Adrenal gland (tissue), 12 donors: ENCODE data around the gene HDAC4. TPM values are rescaled to one million over a fixed set of nuclear protein-coding genes. Genes with fewer than 3 reads are reported as not detected.

Source experiments
- DNase-seq, 7 donors: peaks; one replicate each; pipeline ENCODE4 v3.0.0-alpha.2; 2019 to 2020
- H3K27ac ChIP-seq, 5 donors: fragments of 200-600 bp; sonication (generic) in 4 of 5; 1 replicate in 3 of 5; 2 replicates in 2 of 5; pipeline versions ENCODE4 v1.5.1 to v1.8.0; 2016 to 2020; ENCODE audit warnings: mild to moderate bottlenecking in 1 of 5
- H3K27me3 ChIP-seq: fragments of 200-600 bp; 2 replicates; pipeline ENCODE4 v1.8.0; 2021
- H3K36me3 ChIP-seq, 2 donors: fragments of 200-600 bp; replicated peaks in 1 of 2; 1 replicate in 1 of 2; 2 replicates in 1 of 2; pipeline versions ENCODE4 v1.5.1 to v1.8.0; 2018 to 2022
- H3K4me1 ChIP-seq, 2 donors: fragments of 200-600 bp; replicated peaks in 1 of 2; 1 replicate in 1 of 2; 2 replicates in 1 of 2; pipeline versions ENCODE4 v1.5.1 to v1.8.0; 2018 to 2021
- H3K4me3 ChIP-seq, 4 donors: fragments of 200-600 bp; sonication (generic) in 3 of 4; one replicate each; pipeline ENCODE4 v1.5.1; 2016 to 2018
- H3K9me3 ChIP-seq, 3 donors: fragments of 200-600 bp; sonication (generic) in 1 of 3; replicated peaks in 1 of 3; 1 replicate in 2 of 3; 2 replicates in 1 of 3; pipeline versions ENCODE4 v1.5.1 to v1.8.0; 2016 to 2021
- CTCF ChIP-seq, 6 experiments: fragments of 450-650 bp in 4 of 6; fragments of 200-600 bp in 2 of 6; sonication (generic) in 1 of 6; IDR thresholded peaks; 1 replicate in 5 of 6; 2 replicates in 1 of 6; pipeline versions ENCODE4 v1.5.1 to v1.8.0; 2016 to 2021; ENCODE audit warnings: antibody characterized with exemption in 6 of 6, mild to moderate bottlenecking in 2 of 6, moderate library complexity in 1 of 6
- POLR2A ChIP-seq, 2 donors: fragments of 450-650 bp; IDR thresholded peaks; one replicate each; pipeline ENCODE4 v1.6.1; 2017; ENCODE audit warnings: antibody characterized with exemption in 2 of 2, mild to moderate bottlenecking in 2 of 2, moderate library complexity in 1 of 2
- WGBS, 4 donors: extraction: QIAGEN DNeasy Blood & Tissue Kit in 2 of 4; methylation state at CpG; one replicate each; pipeline versions ENCODE4 v1.1.5 to v1.1.7; 2013 to 2017; 5-methylcytosine and 5-hydroxymethylcytosine counted together
- intact Hi-C, 2 donors: fragments of 100-400 bp; cut with DNase I; formaldehyde crosslinking; loops; one replicate each; pipeline versions ENCODE4 v1.14.1 to v1.15.0; 2022 to 2023
- polyA plus RNA-seq, 3 donors: library from polyadenylated mRNA; stranded (reverse); fragments of 200-250 nt in 2 of 3; fragments of 350-450 nt in 1 of 3; fragmentation: Illumina TruSeq in 1 of 3; extraction: RNeasy Lipid Tissue Mini Kit (QIAGEN cat#74804) in 1 of 3; gene quantifications; one replicate each; pipeline ENCODE4 v1.2.3, GENCODE V29; 2013 to 2014
- total RNA-seq, 9 donors: library from RNA; depleted of rRNA in 4 of 9; stranded (reverse); fragments of >200 nt in 4 of 9; fragments of 120-200 nt in 1 of 9; fragmentation: NEBNext Ultra II Directional in 1 of 9; extraction: Animal tissue kit (Norgen Biotek cat#: 25700) in 1 of 9; gene quantifications; one replicate each; pipeline versions ENCODE4 v1.1.0 to v1.2.4, GENCODE V29; 2013 to 2023
- donor health status: healthy with polysubstance abuse.
- donor health status: Bipolar disorder and iron deficiency.
- donor health status: DM: yes; HTN: yes; CAD: no.
- donor health status: DM: no; HTN: no; CAD: no.
- donor health status: DM: no; HTN: no; CAD: no.
- donor health status: DM: yes; HTN: yes; CAD: no.

The HDAC4 gene
- total and polyA plus RNA-seq, 12 donors: 8.3 to 88.9 (median 28.7) TPM

DNA sequence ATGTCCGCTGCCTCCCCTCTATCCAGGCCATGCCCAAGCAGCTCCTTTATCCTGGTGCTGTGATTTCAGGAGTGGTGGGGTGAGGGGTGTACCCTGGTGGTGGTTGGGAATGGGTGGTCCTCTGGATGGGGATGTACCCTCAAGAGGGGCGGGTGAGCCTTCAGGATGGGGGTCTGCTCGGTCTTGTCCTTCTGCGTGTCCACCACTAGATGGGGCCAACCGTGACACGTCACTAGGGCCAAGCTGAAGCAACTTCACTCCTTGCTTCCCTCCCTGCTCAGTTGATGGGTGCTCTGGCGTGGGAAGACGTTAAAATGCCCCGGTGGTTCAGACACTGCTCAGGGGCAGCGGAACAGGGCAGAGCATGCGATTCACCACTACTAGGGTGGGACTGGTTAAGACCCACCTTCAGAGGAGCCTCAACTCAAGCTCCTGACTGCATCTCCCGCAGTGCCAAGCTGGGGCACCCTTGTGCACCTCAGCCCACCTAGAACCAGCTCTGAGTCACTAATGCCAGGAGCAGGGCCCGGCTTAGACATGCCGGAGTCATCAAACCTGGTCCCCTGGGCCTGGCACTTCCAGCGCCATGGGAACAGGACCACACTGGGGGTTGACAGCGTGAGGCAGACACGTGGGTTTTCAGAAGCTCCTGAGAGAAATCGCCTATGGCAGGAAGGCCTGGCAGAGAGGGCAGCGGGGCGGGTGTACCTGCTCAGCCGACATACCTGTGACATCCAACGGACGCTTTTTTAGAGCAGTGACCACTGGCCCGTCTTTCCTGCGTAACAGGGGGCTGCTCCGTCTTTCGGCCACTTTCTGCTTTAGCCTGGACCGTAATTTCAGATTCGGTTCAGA lies 256.7 kb downstream of the HDAC4 start:
- H3K27me3 ChIP-seq: no peaks in the 10 kb centered on the region
- intact Hi-C loops: loop anchor here in 1 of 2 donors (10.0 kb wide), 1 partner anchor 251 kb away; no protein-coding TSS in a partner anchor
- WGBS, 4 donors: 80 to 84% (median 83%) methylated on average over 24 to 29 of the region's 29 CpGs
- DNase-seq: peak in 5 of 7 donors; percentile 35 to 57 (median 42)
- H3K27ac ChIP-seq: no peak overlapping the region
- peaks cover 0 to 44% of the 10 kb centered on the region in 2 donors for H3K36me3 ChIP-seq
- TF ChIP-seq POLR2A (IDR thresholded peaks at IDR 0.05) (no peak), CTCF (IDR thresholded peaks at IDR 0.05) (peak; percentile 31 to 75 (median 62))
- no peaks in the 10 kb centered on the region for H3K9me3 ChIP-seq
- no peaks in the 10 kb centered on the region for H3K4me1 ChIP-seq
- no peak overlapping the region for H3K4me3 ChIP-seq

- H3K36me3 ChIP-seq: peaks cover 0 to 45% of the 10 kb centered on the region in 2 donors
- no peak overlapping the region for H3K4me3 ChIP-seq
These were observed 258.0 kb downstream of the HDAC4 start for GRCh38 chr2:239142806-239143205.

DNA sequence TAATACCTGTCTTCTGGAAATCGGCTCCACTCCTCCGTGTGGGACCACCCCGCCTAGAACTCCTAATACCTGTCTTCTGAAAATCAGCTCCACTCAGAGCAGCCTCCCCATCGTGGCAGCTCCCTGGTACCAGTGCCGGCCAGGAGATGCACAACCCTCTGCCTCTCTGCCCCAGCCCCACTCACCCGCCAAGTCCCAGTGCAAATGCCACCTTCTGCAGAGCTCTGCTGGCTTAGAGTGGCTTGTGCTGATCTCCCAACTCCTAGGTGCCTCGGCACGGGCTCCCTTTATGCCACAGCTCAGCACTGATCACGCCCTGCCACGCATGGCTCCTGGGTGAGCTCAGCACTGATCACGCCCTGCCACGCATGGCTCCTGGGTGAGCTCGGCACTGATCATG lies 258.5 kb downstream of the HDAC4 start:
- Histone ChIP-seq H3K9me3 (no peaks in the 10 kb centered on the region), H3K4me3 (no peak overlapping the region), H3K4me1 (no peaks in the 10 kb centered on the region), H3K27ac (no peak overlapping the region), H3K27me3 (no peaks in the 10 kb centered on the region), H3K36me3 (peaks cover 0 to 40% of the 10 kb centered on the region in 2 donors)
- 94 to 98% (median 95%) methylated on average over 13 of the region's 13 CpGs for WGBS, 4 donors
- DNase-seq: no peak
- intact Hi-C loops: loop anchor here in 1 of 2 donors (10.0 kb wide), 1 partner anchor 253 kb away; no protein-coding TSS in a partner anchor
- no peak for TF ChIP-seq CTCF (IDR thresholded peaks at IDR 0.05)
- no peak for TF ChIP-seq POLR2A (IDR thresholded peaks at IDR 0.05)

More at GRCh38 chr2:239142806-239143205, 258.0 kb downstream of the HDAC4 start:
- intact Hi-C loops: loop anchor here in 1 of 2 donors (10.0 kb wide), 1 partner anchor 252 kb away; no protein-coding TSS in a partner anchor
- WGBS, 4 donors: 76 to 99% (median 96%) methylated on average over 4 to 9 of the region's 9 CpGs
- no peaks in the 10 kb centered on the region for H3K27me3 ChIP-seq
- H3K4me1 ChIP-seq: no peaks in the 10 kb centered on the region
- TF ChIP-seq POLR2A (IDR thresholded peaks at IDR 0.05): no peak
- TF ChIP-seq CTCF (IDR thresholded peaks at IDR 0.05): no peak
- H3K27ac ChIP-seq: no peak overlapping the region
- DNase-seq: no peak
- no peaks in the 10 kb centered on the region for H3K9me3 ChIP-seq

DNA sequence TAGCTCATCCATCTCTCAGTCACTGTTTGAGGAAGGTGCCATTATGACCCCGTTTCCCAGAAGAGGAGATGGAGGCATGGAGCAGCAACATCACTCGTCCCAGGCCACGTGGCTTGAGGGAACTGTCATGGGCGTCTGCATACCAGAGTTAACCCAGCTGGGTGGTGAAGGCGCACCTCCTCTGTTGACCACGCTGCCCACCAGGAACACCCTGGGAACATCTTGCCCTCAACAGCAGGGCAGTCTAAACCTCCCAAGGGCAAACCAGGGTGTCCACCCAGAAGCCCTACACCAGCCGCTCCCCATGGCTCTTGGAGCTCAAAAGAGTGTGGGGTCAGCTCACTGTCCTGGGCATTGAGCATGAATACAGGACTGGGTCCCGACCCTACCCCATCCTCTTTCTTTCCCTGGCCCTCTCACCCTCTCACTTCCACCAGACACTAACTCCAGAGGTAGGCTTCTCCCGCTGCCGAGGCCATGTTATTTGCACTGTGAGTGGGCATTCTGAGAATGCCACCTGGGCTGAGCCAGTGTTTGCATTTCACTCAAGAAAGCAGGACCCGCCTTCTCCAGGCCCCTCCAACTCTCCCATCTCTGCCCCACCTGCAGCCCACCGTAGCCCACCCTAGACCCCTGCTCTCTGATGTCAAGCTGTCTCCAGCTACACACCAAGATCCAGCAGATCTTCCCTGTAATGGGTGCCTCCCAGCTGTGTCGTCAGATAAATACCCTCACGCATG lies 259.6 kb downstream of the HDAC4 start:
- 90 to 99% (median 97%) methylated on average over 14 of the region's 14 CpGs for WGBS, 4 donors
- intact Hi-C loops: loop anchor here in 1 of 2 donors (10.0 kb wide), 1 partner anchor 254 kb away; no protein-coding TSS in a partner anchor
- Histone ChIP-seq H3K36me3 (peaks cover 0 to 39% of the 10 kb centered on the region in 2 donors), H3K27ac (no peak overlapping the region), H3K4me3 (no peak overlapping the region), H3K27me3 (no peaks in the 10 kb centered on the region), H3K9me3 (no peaks in the 10 kb centered on the region), H3K4me1 (no peaks in the 10 kb centered on the region)
- no peak for TF ChIP-seq CTCF (IDR thresholded peaks at IDR 0.05)
- no peak for TF ChIP-seq POLR2A (IDR thresholded peaks at IDR 0.05)
- no peak for DNase-seq
